SK-N-SH (cell line): ENCODE data around the gene PLEKHF1. TPM values are rescaled to one million over a fixed set of nuclear protein-coding genes. Genes with fewer than 3 reads are reported as not detected.

ENCODE experiments used
- CTCF ChIA-PET: fragments of 300-600, 350-600 bp; formaldehyde crosslinking; extraction: SDS; loops from one replicate; lab custom pipeline; 2021; lab: Yijun Ruan, JAX
- POLR2A ChIA-PET: fragments of 350-600 bp; sonication (Branson Sonifier 250); formaldehyde crosslinking; extraction: SDS; loops from one replicate; lab custom pipeline; 2020; ENCODE audit warnings: antibody characterized with exemption, inconsistent platforms; lab: Yijun Ruan, JAX
- DNase-seq: peaks from one replicate; pipeline ENCODE4 v3.0.0; 2012
- H2AFZ ChIP-seq: fragments of 200-600 bp; sonication (generic); 2 replicates; pipeline ENCODE4 v1.8.1; 2016; ENCODE audit warnings: antibody characterized with exemption, mild to moderate bottlenecking, low read depth
- H3F3A ChIP-seq: fragments of 200-600 bp; sonication (generic); replicated peaks from 2 replicates; pipeline ENCODE3; 2016; ENCODE audit warnings: antibody characterized with exemption, mild to moderate bottlenecking; ENCODE audit not compliant: insufficient read depth
- H3K27ac ChIP-seq, 2 experiments: fragments of 200-500 bp in 1 of 2; fragments of 200-600 bp in 1 of 2; sonication (Bioruptor generic) in 1 of 2; sonication (generic), shearing (Covaris generic) in 1 of 2; 2 replicates each; pipeline versions ENCODE4 v1.5.1 to v1.6.1; 2014 to 2016; ENCODE audit warnings: low read depth in 2 of 2, inconsistent platforms in 1 of 2, low read length in 1 of 2, mild to moderate bottlenecking in 1 of 2, mixed read lengths in 1 of 2
- H3K27me3 ChIP-seq: fragments of 200-600 bp; sonication (generic), shearing (Covaris generic); 2 replicates; pipeline ENCODE4 v1.6.1; 2016; ENCODE audit warnings: mixed run types; ENCODE audit not compliant: insufficient read depth
- H3K36me3 ChIP-seq, 2 experiments: fragments of 200-500 bp in 1 of 2; fragments of 200-600 bp in 1 of 2; sonication (Bioruptor generic) in 1 of 2; sonication (generic) in 1 of 2; replicated peaks in 1 of 2; 2 replicates each; pipeline versions ENCODE3 to v1.5.1; 2014 to 2016; ENCODE audit warnings: low read length in 1 of 2, mild to moderate bottlenecking in 1 of 2; ENCODE audit not compliant: insufficient read depth in 2 of 2, control insufficient read depth in 1 of 2
- H3K4me1 ChIP-seq, 2 experiments: fragments of 200-500 bp in 1 of 2; fragments of 200-600 bp in 1 of 2; sonication (Bioruptor generic) in 1 of 2; sonication (generic), shearing (Covaris generic) in 1 of 2; 2 replicates each; pipeline versions ENCODE4 v1.5.1 to v1.6.1; 2014 to 2016; ENCODE audit warnings: low read depth in 1 of 2, low read length in 1 of 2, mixed run types in 1 of 2; ENCODE audit not compliant: insufficient read depth in 2 of 2, control insufficient read depth in 1 of 2
- H3K4me2 ChIP-seq: fragments of 200-600 bp; sonication (generic), shearing (Covaris generic); 2 replicates; pipeline ENCODE4 v1.6.1; 2017; ENCODE audit warnings: mixed run types
- H3K4me3 ChIP-seq, 2 experiments: fragments of 200-500 bp in 1 of 2; fragments of 200-600 bp in 1 of 2; sonication (Bioruptor generic) in 1 of 2; sonication (generic), shearing (Covaris generic) in 1 of 2; 2 replicates each; pipeline versions ENCODE4 v1.5.1 to v1.8.1; 2014 to 2016; ENCODE audit warnings: low read depth in 2 of 2, inconsistent platforms in 1 of 2, low read length in 1 of 2, mild to moderate bottlenecking in 1 of 2, mixed read lengths in 1 of 2, moderate library complexity in 1 of 2
- H3K79me2 ChIP-seq: fragments of 200-600 bp; sonication (generic); 2 replicates; pipeline ENCODE4 v1.8.1; 2017; ENCODE audit warnings: mild to moderate bottlenecking; ENCODE audit not compliant: insufficient read depth
- H3K9ac ChIP-seq: fragments of 200-600 bp; sonication (generic); 2 replicates; pipeline ENCODE4 v1.6.1; 2017; ENCODE audit warnings: mixed run types
- H3K9me2 ChIP-seq: fragments of 200-600 bp; sonication (generic); 2 replicates; pipeline ENCODE4 v1.6.1; 2017; ENCODE audit warnings: mixed run types
- H3K9me3 ChIP-seq: fragments of 200-600 bp; sonication (generic); 2 replicates; pipeline ENCODE4 v1.6.1; 2017; ENCODE audit warnings: mixed run types, mild to moderate bottlenecking, moderate library complexity
- H4K20me1 ChIP-seq: fragments of 200-600 bp; sonication (generic); 2 replicates; pipeline ENCODE4 v1.6.1; 2017; ENCODE audit warnings: mild to moderate bottlenecking, mixed run types; ENCODE audit not compliant: insufficient read depth
- ELF1 ChIP-seq: IDR thresholded peaks from 2 replicates; pipeline ENCODE4 v1.4.0; 2012
- FOSL2 ChIP-seq: IDR thresholded peaks from 2 replicates; pipeline ENCODE4 v1.4.0; 2012; ENCODE audit warnings: low read depth, mild to moderate bottlenecking, moderate library complexity, borderline replicate concordance
- FOXJ3 ChIP-seq: sonication (generic); formaldehyde crosslinking; IDR thresholded peaks from 2 replicates; pipeline ENCODE4 v1.5.1; 2020; ENCODE audit warnings: mild to moderate bottlenecking, missing genetic modification reagents
- GABPA ChIP-seq: IDR thresholded peaks from 2 replicates; pipeline ENCODE4 v1.4.0; 2012; ENCODE audit warnings: low read depth, mild to moderate bottlenecking
- GATA2 ChIP-seq: sonication (generic); formaldehyde crosslinking; IDR thresholded peaks from 2 replicates; pipeline ENCODE4 v1.5.0; 2020; ENCODE audit warnings: mild to moderate bottlenecking, missing genetic modification reagents
- JUND ChIP-seq: IDR thresholded peaks from 2 replicates; pipeline ENCODE4 v1.4.0; 2012
- MEF2A ChIP-seq: IDR thresholded peaks from 2 replicates; pipeline ENCODE4 v1.4.0; 2012; ENCODE audit warnings: low read depth, borderline replicate concordance
- MXI1 ChIP-seq: IDR thresholded peaks from 2 replicates; pipeline ENCODE4 v1.6.1; 2012; ENCODE audit warnings: mild to moderate bottlenecking, low read depth, low read length, improper control_type of control experiment
- POLR2AphosphoS5 ChIP-seq: IDR thresholded peaks from 2 replicates; pipeline ENCODE4 v1.6.1; 2012; ENCODE audit warnings: low read depth, low read length
- RAD21 ChIP-seq: IDR thresholded peaks from 2 replicates; pipeline ENCODE4 v1.6.1; 2012; ENCODE audit warnings: mild to moderate bottlenecking, low read length
- RXRA ChIP-seq: IDR thresholded peaks from 2 replicates; pipeline ENCODE4 v1.4.0; 2012; ENCODE audit warnings: low read depth, mild to moderate bottlenecking, borderline replicate concordance
- SMC3 ChIP-seq: IDR thresholded peaks from 2 replicates; pipeline ENCODE4 v1.6.1; 2012; ENCODE audit warnings: low read depth, low read length, improper control_type of control experiment
- TCF12 ChIP-seq: IDR thresholded peaks from 2 replicates; pipeline ENCODE4 v1.4.0; 2012
- TEAD4 ChIP-seq: IDR thresholded peaks from 2 replicates; pipeline ENCODE4 v1.4.0; 2012; ENCODE audit warnings: mild to moderate bottlenecking, borderline replicate concordance; ENCODE audit not compliant: insufficient read depth
- WGBS: methylation state at CpG from one replicate; pipeline ENCODE4 v1.1.6; 2017; ENCODE audit warnings: low lambda C conversion rate; 5-methylcytosine and 5-hydroxymethylcytosine counted together
- polyA plus RNA-seq, 3 experiments: library from polyadenylated mRNA; depleted of rRNA; stranded (reverse); fragments of >200 nt; gene quantifications; 2 replicates each; pipeline ENCODE4 v1.2.3, GENCODE V29; 2012
- TF ChIP-seq, protein P1 (sequence below): IDR thresholded peaks from 2 replicates; pipeline ENCODE4 v1.4.0; 2012; ENCODE audit warnings: low read depth, borderline replicate concordance
- TF ChIP-seq, protein P2 (sequence below): fragments of 150-350 bp; IDR thresholded peaks from 2 replicates; pipeline ENCODE4 v1.6.1; 2016; ENCODE audit warnings: mild to moderate bottlenecking, low read depth, low read length
- TF ChIP-seq, protein P3 (sequence below): fragments of 200-600 bp; sonication (generic); IDR thresholded peaks from 2 replicates; pipeline ENCODE4 v1.6.1; 2017; ENCODE audit warnings: antibody characterized with exemption, mild to moderate bottlenecking, moderate library complexity

Gene PLEKHF1
- polyA plus RNA-seq, 1 of the 3 experiments (the other 2 are of a cell fraction): 3.9 TPM

DNA sequence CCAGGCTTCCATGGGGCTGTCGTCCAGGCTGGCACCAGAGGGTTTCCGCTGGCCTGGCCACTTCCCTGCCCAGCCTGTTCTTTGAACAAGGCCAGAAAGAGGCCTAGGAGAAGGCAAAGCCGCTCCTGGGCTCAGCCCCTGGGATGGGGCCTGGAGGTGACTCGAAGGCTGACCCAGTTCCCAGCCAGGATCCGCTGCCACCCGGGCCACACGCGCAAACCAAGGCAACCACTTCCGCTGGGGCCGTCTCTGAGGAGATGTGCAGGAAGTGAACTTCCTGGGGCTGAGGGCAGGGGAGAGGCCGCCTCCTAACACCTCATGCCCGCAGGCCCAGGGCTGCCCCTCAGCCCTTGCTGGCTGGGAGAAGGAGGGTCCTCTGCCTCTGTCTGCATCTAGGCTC is 15.2 kb downstream of the PLEKHF1 start (continued):
- no peak for TF ChIP-seq FOXJ3 (CRISPR knock-in tag)
- TF ChIP-seq, protein P1, sequence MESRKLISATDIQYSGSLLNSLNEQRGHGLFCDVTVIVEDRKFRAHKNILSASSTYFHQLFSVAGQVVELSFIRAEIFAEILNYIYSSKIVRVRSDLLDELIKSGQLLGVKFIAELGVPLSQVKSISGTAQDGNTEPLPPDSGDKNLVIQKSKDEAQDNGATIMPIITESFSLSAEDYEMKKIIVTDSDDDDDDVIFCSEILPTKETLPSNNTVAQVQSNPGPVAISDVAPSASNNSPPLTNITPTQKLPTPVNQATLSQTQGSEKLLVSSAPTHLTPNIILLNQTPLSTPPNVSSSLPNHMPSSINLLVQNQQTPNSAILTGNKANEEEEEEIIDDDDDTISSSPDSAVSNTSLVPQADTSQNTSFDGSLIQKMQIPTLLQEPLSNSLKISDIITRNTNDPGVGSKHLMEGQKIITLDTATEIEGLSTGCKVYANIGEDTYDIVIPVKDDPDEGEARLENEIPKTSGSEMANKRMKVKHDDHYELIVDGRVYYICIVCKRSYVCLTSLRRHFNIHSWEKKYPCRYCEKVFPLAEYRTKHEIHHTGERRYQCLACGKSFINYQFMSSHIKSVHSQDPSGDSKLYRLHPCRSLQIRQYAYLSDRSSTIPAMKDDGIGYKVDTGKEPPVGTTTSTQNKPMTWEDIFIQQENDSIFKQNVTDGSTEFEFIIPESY: no peak
- TF ChIP-seq GATA2 (CRISPR knock-in tag): no peak
- TF ChIP-seq, all 33 proteins: peak for 0

DNA sequence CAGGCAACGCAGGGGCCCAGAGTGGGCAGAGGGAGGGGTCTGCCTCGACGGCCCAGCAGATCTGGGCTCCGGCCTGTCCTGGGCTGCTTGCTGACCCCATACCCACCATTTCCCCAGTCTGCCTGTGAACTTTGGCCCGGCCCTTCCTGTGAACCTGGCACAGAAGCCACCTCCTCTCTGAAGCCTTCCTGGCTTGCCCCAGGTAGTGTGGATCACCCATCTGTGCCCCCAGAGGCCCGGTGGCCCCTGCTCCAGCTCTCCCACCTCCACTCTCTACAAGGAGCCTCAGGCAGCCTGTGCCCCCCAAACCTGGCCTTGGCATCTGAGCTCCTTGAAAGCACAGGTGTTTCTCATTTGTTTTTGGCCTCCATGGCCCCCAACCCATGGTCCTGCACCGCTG is 15.7 kb downstream of the PLEKHF1 start:
- no peaks in the 10 kb centered on the region for H4K20me1 ChIP-seq
- no peak overlapping the region for H3K4me3 ChIP-seq
- H3K27ac ChIP-seq: no peak overlapping the region
- H2AFZ ChIP-seq: no peak overlapping the region
- CTCF ChIA-PET: interaction anchor here (1.0 to 2.5 kb wide), 2 partner anchors 13 to 71 kb away, joined by 5 to 9 read pairs; no protein-coding TSS in a partner anchor
- no peak for DNase-seq
- no peaks in the 10 kb centered on the region for H3K27me3 ChIP-seq
- H3K36me3 ChIP-seq: peaks cover 0 to under 1% of the 10 kb centered on the region in 2 experiments
- no peaks in the 10 kb centered on the region for H3K9me3 ChIP-seq
- peaks cover 0 to 8% of the 10 kb centered on the region in 2 experiments; a peak in 1 of 4 replicates for H3K4me1 ChIP-seq
- TF ChIP-seq TCF12 (no peak), MEF2A (no peak)
- TF ChIP-seq, all 33 proteins: peak for 0
- Histone ChIP-seq H3K4me2 (no peak overlapping the region), H3F3A (no peaks in the 10 kb centered on the region), H3K9me2 (no peaks in the 10 kb centered on the region), H3K79me2 (no peaks in the 10 kb centered on the region), H3K9ac (no peak overlapping the region)
- POLR2A ChIA-PET: no interaction called here
- 75% methylated on average over 6 of the region's 7 CpGs for WGBS

DNA sequence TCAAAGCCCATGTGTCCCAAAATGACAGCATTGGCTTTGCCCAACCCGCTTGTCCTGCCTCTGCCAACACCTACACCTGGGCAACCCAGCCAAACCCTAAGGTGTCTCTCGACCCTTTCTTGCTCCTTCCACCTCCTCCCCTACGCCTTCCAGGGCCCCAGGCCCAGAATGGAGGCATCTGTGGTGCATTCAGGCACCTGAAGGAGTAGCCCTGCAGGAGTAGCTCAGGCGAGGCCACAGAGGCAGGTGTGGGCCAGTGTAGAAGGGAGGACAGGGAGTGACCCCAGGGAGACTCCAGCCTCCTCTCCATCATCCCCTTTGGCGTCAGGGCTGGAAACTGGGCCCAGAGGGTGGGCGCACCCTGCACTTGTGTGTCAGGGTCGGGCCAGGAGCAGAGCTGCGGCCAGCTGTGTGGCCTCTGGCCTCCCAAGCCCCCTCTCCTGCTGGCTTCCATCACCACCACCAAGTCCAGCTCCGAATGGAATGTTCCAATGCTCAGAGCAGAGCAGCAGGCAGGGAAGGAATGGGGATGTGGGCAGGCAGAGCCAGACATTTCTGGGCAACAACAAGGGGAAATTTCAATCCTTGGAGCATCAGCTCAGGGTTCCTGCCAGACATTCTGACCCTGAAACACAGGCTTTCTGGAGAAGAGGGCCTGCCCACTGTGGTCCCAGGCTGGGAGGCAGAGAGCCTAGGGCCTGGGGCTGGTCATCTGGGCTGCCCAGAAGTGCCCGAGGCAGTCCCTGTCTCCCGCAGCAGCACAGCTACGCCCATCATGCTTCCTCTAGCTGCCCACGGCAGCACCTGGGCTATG is 16.4 kb downstream of the PLEKHF1 start:
- Histone ChIP-seq H3K9me3 (no peaks in the 10 kb centered on the region), H3K36me3 (no peaks in the 10 kb centered on the region), H3K79me2 (no peaks in the 10 kb centered on the region), H2AFZ (no peak overlapping the region), H3K4me2 (no peak overlapping the region), H3K4me3 (no peak overlapping the region), H3K27ac (no peak overlapping the region), H3K9me2 (no peaks in the 10 kb centered on the region), H3K4me1 (peaks cover 0 to 8% of the 10 kb centered on the region in 2 experiments; a peak in 1 of 4 replicates), H3K9ac (no peak overlapping the region), H3F3A (no peaks in the 10 kb centered on the region), H4K20me1 (no peaks in the 10 kb centered on the region), H3K27me3 (no peaks in the 10 kb centered on the region)
- DNase-seq: no peak
- ChIA-PET CTCF (interaction anchor here (1.0 to 2.5 kb wide), 3 partner anchors 12 to 71 kb away, joined by 5 to 9 read pairs (median 7); no protein-coding TSS in a partner anchor), POLR2A (no interaction called here)
- TF ChIP-seq RXRA (no peak), FOXJ3 (CRISPR knock-in tag) (no peak), POLR2AphosphoS5 (no peak), RAD21 (no peak), MEF2A (no peak), GABPA (no peak), JUND (no peak), MXI1 (no peak), SMC3 (no peak), TEAD4 (no peak), FOSL2 (no peak), ELF1 (no peak)
- TF ChIP-seq, protein P2, sequence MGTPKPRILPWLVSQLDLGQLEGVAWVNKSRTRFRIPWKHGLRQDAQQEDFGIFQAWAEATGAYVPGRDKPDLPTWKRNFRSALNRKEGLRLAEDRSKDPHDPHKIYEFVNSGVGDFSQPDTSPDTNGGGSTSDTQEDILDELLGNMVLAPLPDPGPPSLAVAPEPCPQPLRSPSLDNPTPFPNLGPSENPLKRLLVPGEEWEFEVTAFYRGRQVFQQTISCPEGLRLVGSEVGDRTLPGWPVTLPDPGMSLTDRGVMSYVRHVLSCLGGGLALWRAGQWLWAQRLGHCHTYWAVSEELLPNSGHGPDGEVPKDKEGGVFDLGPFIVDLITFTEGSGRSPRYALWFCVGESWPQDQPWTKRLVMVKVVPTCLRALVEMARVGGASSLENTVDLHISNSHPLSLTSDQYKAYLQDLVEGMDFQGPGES: no peak
- TF ChIP-seq, protein P3, sequence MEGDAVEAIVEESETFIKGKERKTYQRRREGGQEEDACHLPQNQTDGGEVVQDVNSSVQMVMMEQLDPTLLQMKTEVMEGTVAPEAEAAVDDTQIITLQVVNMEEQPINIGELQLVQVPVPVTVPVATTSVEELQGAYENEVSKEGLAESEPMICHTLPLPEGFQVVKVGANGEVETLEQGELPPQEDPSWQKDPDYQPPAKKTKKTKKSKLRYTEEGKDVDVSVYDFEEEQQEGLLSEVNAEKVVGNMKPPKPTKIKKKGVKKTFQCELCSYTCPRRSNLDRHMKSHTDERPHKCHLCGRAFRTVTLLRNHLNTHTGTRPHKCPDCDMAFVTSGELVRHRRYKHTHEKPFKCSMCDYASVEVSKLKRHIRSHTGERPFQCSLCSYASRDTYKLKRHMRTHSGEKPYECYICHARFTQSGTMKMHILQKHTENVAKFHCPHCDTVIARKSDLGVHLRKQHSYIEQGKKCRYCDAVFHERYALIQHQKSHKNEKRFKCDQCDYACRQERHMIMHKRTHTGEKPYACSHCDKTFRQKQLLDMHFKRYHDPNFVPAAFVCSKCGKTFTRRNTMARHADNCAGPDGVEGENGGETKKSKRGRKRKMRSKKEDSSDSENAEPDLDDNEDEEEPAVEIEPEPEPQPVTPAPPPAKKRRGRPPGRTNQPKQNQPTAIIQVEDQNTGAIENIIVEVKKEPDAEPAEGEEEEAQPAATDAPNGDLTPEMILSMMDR: no peak
- WGBS: 70% methylated on average over 13 of the region's 13 CpGs
